Measurements from ENCODE around the gene ARPC4. TPM values are rescaled to one million over a fixed set of nuclear protein-coding genes. Genes with fewer than 3 reads are reported as not detected.

The ARPC4 gene
- total RNA-seq, 4 donors from 2014 or later: 104 to 189 (median 143) TPM

DNA sequence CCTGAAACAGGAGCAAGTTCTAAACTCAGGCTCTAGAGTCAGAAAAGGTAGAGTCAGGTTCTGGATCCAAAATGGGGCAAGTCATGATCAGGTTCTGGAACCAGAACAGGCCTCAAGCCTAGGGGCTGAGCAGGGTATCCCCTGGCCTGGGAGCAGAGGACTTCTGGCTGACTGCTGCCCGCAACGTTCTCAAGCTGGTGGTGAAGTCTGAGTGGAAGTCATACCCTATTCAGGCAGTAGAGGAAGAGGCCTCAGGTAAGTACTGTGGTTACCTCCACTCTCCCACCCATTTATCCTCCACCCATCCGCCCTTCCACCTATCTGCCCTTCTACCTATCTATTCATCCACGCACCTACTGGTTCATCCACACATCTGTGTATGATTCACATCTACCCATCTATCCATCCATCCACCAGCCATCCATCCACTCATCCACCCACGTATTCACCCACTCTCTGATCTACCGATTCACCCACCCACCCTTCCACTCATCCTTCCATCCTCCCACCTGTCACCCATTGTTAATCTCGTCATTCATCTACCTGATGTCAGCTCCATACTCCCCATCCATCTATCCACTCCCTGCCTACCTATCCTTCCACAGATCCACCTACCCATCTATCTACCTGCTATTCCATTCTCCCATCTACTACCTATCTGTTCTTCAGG lies 25.9 kb downstream of the ARPC4 start:
- Histone ChIP-seq H3K4me1 (no peaks in the 10 kb centered on the region), H3K36me3 (no peaks in the 10 kb centered on the region), H3K27me3 (no peaks in the 10 kb centered on the region), H3K27ac (no peak overlapping the region), H3K4me3 (no peak overlapping the region), H3K9me3 (no peaks in the 10 kb centered on the region)
- no peak for DNase-seq
- 94 to 100% methylated on average over 4 to 6 of the region's 7 CpGs for WGBS, 2 donors (ENCODE audit: low coverage in 1 of 2)
- TF ChIP-seq POLR2A (IDR thresholded peaks at IDR 0.05): no peak
- no peak for TF ChIP-seq EP300 (IDR thresholded peaks at IDR 0.05; ENCODE audit: low read depth)
- TF ChIP-seq, protein P1, sequence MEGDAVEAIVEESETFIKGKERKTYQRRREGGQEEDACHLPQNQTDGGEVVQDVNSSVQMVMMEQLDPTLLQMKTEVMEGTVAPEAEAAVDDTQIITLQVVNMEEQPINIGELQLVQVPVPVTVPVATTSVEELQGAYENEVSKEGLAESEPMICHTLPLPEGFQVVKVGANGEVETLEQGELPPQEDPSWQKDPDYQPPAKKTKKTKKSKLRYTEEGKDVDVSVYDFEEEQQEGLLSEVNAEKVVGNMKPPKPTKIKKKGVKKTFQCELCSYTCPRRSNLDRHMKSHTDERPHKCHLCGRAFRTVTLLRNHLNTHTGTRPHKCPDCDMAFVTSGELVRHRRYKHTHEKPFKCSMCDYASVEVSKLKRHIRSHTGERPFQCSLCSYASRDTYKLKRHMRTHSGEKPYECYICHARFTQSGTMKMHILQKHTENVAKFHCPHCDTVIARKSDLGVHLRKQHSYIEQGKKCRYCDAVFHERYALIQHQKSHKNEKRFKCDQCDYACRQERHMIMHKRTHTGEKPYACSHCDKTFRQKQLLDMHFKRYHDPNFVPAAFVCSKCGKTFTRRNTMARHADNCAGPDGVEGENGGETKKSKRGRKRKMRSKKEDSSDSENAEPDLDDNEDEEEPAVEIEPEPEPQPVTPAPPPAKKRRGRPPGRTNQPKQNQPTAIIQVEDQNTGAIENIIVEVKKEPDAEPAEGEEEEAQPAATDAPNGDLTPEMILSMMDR (IDR thresholded peaks at IDR 0.05): no peak
- TF ChIP-seq POLR2AphosphoS5 (IDR thresholded peaks at IDR 0.05): no peak
- intact Hi-C loops (cut with DNase I; ENCODE audit: low total_unique reads): no loop called here
- in situ Hi-C loops (cut with MboI; ENCODE audit: low pct_ligation_motif_present in 1 of 4, low pct_unique_long_range_greater_than_20kb in 1 of 4, low sequenced_read_pairs in 3 of 4): no loop called here

DNA sequence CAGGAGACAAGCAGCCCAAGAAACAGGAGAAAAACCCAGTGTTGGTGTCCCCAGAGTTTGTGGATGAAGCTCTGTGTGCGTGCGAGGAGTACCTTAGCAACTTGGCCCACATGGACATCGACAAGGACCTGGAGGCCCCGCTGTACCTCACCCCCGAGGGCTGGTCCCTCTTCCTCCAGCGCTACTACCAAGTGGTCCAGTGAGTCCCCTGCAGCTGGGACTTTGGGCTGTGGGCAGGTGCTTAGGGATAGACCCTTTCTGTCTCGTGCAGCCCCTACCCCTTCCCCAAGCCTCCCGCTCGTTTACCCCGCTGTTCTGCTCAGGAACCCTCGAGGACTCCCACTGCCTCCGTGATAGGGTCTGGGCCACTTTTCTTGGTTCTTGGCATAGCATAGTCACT lies 27.7 kb downstream of the ARPC4 start:
- H3K36me3 ChIP-seq: no peaks in the 10 kb centered on the region
- no peaks in the 10 kb centered on the region for H3K9me3 ChIP-seq
- in situ Hi-C loops (cut with MboI; ENCODE audit: low pct_ligation_motif_present in 1 of 4, low pct_unique_long_range_greater_than_20kb in 1 of 4, low sequenced_read_pairs in 3 of 4): no loop called here
- H3K27ac ChIP-seq: no peak overlapping the region
- no peaks in the 10 kb centered on the region for H3K4me1 ChIP-seq
- no peak for DNase-seq
- WGBS, 2 donors (ENCODE audit: low coverage in 1 of 2): 87 to 92% methylated on average over 3 to 11 of the region's 12 CpGs
- H3K4me3 ChIP-seq: no peak overlapping the region
- intact Hi-C loops (cut with DNase I; ENCODE audit: low total_unique reads): no loop called here
- no peaks in the 10 kb centered on the region for H3K27me3 ChIP-seq
- TF ChIP-seq, protein P1 (IDR thresholded peaks at IDR 0.05): no peak
- TF ChIP-seq POLR2A (IDR thresholded peaks at IDR 0.05): no peak
- no peak for TF ChIP-seq POLR2AphosphoS5 (IDR thresholded peaks at IDR 0.05)

DNA sequence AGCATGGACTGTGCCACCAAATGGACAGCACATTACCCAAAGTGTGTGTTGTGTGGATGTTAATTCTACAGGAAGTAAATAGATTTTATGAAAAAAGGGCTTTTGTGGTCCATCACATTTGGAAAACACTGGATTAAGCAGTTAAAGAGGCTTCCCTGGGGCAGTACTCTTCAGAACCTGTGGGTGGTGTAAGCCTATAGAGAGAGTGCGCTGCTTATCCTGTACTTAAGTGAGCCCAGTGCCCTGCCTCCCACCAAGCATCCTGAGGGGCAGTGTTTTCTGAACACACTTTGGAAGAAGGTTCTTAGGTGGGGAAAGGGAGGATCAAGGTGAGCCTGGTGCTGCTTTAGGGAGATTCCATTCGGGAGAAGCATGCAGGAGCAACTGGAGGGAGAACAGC lies 28.1 kb downstream of the ARPC4 start:
- no peak overlapping the region for H3K4me3 ChIP-seq
- WGBS, 2 donors (ENCODE audit: low coverage in 1 of 2): 80 to 88% methylated on average over 2 of the region's 2 CpGs
- H3K36me3 ChIP-seq: no peaks in the 10 kb centered on the region
- no peak overlapping the region for H3K27ac ChIP-seq
- H3K9me3 ChIP-seq: no peaks in the 10 kb centered on the region
- DNase-seq: no peak
- H3K27me3 ChIP-seq: no peaks in the 10 kb centered on the region
- TF ChIP-seq POLR2A (IDR thresholded peaks at IDR 0.05) (no peak), EP300 (IDR thresholded peaks at IDR 0.05; ENCODE audit: low read depth) (no peak), POLR2AphosphoS5 (IDR thresholded peaks at IDR 0.05) (no peak)
- TF ChIP-seq, protein P1 (IDR thresholded peaks at IDR 0.05): no peak
- in situ Hi-C loops (cut with MboI; ENCODE audit: low pct_ligation_motif_present in 1 of 4, low pct_unique_long_range_greater_than_20kb in 1 of 4, low sequenced_read_pairs in 3 of 4) (no loop called here), intact Hi-C loops (cut with DNase I; ENCODE audit: low total_unique reads) (no loop called here)
- H3K4me1 ChIP-seq: no peaks in the 10 kb centered on the region

DNA sequence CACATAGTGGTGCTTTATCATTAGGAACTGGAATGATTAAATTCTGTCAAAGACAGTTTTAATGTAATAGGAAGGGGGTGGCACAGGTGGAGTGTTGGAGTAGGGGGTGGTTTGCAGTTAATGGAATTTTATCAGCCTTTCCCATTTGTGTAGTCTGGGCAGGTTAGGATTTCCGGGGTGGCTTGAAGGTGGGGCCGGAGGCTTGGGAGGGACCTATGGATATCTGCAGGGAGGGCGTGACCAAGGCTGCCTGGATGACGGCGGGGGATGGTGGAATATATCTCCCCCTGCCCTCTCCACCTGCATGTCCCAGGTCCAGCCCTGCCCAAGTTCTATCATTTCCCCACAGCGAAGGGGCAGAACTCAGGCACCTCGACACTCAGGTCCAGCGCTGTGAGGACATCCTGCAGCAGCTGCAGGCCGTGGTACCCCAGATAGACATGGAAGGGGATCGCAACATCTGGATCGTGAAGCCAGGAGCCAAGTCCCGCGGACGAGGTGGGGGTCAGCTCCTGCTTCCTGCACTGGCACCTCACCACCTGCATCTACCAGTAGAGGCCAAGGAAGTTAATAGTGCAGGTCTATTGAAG lies 32.7 kb downstream of the ARPC4 start:
- Histone ChIP-seq H3K27ac (no peak overlapping the region), H3K4me3 (no peak overlapping the region), H3K36me3 (no peaks in the 10 kb centered on the region), H3K4me1 (no peaks in the 10 kb centered on the region), H3K9me3 (no peaks in the 10 kb centered on the region), H3K27me3 (no peaks in the 10 kb centered on the region)
- DNase-seq: no peak
- TF ChIP-seq POLR2AphosphoS5 (IDR thresholded peaks at IDR 0.05): no peak
- TF ChIP-seq, protein P1 (IDR thresholded peaks at IDR 0.05): no peak
- TF ChIP-seq POLR2A (IDR thresholded peaks at IDR 0.05): no peak
- no peak for TF ChIP-seq EP300 (IDR thresholded peaks at IDR 0.05; ENCODE audit: low read depth)
- in situ Hi-C loops (cut with MboI; ENCODE audit: low pct_ligation_motif_present in 1 of 4, low pct_unique_long_range_greater_than_20kb in 1 of 4, low sequenced_read_pairs in 3 of 4) (no loop called here), intact Hi-C loops (cut with DNase I; ENCODE audit: low total_unique reads) (no loop called here)
- 66% methylated on average over 14 of the region's 14 CpGs; no CpG with 5 or more reads in 1 of the 2 donors for WGBS, 2 donors (ENCODE audit: low coverage in 1 of 2)

All from transverse colon (tissue), 4 donors.